ENCODE measurements around the gene SGO2.

DNA sequence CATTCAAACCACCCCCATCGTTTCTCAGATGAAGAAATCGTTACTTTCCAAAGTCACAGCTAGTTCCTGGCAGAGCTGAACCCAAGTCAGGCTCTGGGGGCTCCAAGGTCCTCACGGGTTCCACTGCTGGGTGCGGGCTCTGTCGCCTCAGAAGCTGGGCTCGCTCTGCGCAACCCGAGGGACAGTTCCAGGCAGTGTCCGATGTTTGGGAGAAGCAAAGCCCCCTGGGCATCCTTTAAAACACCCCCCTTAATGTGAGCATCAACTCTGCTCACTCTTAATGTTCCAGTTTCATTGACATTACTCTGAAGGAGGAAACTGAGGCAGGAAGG, 60.6 kb downstream of the SGO2 start:
- TF ChIP-seq, protein P1, sequence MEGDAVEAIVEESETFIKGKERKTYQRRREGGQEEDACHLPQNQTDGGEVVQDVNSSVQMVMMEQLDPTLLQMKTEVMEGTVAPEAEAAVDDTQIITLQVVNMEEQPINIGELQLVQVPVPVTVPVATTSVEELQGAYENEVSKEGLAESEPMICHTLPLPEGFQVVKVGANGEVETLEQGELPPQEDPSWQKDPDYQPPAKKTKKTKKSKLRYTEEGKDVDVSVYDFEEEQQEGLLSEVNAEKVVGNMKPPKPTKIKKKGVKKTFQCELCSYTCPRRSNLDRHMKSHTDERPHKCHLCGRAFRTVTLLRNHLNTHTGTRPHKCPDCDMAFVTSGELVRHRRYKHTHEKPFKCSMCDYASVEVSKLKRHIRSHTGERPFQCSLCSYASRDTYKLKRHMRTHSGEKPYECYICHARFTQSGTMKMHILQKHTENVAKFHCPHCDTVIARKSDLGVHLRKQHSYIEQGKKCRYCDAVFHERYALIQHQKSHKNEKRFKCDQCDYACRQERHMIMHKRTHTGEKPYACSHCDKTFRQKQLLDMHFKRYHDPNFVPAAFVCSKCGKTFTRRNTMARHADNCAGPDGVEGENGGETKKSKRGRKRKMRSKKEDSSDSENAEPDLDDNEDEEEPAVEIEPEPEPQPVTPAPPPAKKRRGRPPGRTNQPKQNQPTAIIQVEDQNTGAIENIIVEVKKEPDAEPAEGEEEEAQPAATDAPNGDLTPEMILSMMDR (IDR thresholded peaks at IDR 0.05) = no peak
- no peak for TF ChIP-seq POLR2A (IDR thresholded peaks at IDR 0.05)
